OCI-LY3 (cell line): Measurements from ENCODE around the gene C5orf24.
"Not testable (repeated sequence)": the region's sequence is repeated elsewhere in the genome, so short reads cannot be mapped to it uniquely, and the experiment has no call there.

ENCODE experiments used
- EZH2phosphoT487 ChIP-seq: fragments of 200-600 bp; shearing (Covaris generic); IDR thresholded peaks from 2 replicates; pipeline ENCODE4 v1.6.1; 2018; ENCODE audit warnings: antibody characterized with exemption, mixed run types, low read depth
- TF ChIP-seq, protein P1 (sequence below): fragments of 200-600, 300-600 bp; sonication (generic); IDR thresholded peaks from 2 replicates; pipeline ENCODE4 v1.5.1; 2014; ENCODE audit warnings: antibody characterized with exemption, low read length, low read depth

- TF ChIP-seq, protein P1, sequence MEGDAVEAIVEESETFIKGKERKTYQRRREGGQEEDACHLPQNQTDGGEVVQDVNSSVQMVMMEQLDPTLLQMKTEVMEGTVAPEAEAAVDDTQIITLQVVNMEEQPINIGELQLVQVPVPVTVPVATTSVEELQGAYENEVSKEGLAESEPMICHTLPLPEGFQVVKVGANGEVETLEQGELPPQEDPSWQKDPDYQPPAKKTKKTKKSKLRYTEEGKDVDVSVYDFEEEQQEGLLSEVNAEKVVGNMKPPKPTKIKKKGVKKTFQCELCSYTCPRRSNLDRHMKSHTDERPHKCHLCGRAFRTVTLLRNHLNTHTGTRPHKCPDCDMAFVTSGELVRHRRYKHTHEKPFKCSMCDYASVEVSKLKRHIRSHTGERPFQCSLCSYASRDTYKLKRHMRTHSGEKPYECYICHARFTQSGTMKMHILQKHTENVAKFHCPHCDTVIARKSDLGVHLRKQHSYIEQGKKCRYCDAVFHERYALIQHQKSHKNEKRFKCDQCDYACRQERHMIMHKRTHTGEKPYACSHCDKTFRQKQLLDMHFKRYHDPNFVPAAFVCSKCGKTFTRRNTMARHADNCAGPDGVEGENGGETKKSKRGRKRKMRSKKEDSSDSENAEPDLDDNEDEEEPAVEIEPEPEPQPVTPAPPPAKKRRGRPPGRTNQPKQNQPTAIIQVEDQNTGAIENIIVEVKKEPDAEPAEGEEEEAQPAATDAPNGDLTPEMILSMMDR: not testable (repeated sequence)
- not testable (repeated sequence) for TF ChIP-seq EZH2phosphoT487
These were observed 35.2 kb downstream of the C5orf24 start for GRCh38 chr5:134880937-134881336.
